ENCODE measurements around the gene TET3. TPM values are rescaled to one million over a fixed set of nuclear protein-coding genes. Genes with fewer than 3 reads are reported as not detected.

TET3 gene
- total RNA-seq, 1 donor from 2014 or later: 12.3 TPM

DNA sequence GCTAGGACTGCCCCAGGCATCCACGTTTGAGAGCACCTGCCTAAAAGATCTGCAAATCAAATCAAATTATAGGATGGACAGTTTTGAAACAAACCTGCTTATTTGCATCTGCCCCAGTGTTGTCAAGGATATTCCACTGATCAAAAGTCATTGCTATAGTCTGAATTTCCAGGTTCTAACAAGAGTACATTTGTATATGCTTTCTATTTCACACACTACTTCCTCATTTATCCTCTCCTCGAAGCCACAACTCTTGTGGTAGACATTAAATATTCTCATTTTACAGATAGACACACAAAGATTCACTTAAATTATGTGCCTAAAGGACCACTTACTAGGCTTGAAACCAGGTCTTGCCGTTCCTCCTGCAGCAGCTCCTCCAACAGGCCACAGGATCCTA is 11.9 kb upstream of the TET3 start:
- intact Hi-C loops (cut with DNase I): no loop called here
- Histone ChIP-seq H3K9me3 (no peaks in the 10 kb centered on the region), H3K4me3 (no peak overlapping the region), H3K27me3 (no peaks in the 10 kb centered on the region), H3K27ac (no peak overlapping the region), H3K36me3 (no peaks in the 10 kb centered on the region), H3K4me1 (peaks cover 23% of the 10 kb centered on the region)
- DNase-seq (ENCODE audit: extremely low spot score in 2 of 2): no peak
- TF ChIP-seq POLR2AphosphoS5 (IDR thresholded peaks at IDR 0.05; ENCODE audit: insufficient read depth in 1 of 2, low read depth in 1 of 2): no peak
- no peak for TF ChIP-seq CTCF (IDR thresholded peaks at IDR 0.05)
- TF ChIP-seq POLR2A (IDR thresholded peaks at IDR 0.05): no peak

- no peaks in the 10 kb centered on the region for H3K9me3 ChIP-seq
- no peak overlapping the region for H3K4me3 ChIP-seq
- DNase-seq (ENCODE audit: extremely low spot score in 2 of 2): no peak
- no peak overlapping the region for H3K27ac ChIP-seq
- TF ChIP-seq CTCF (IDR thresholded peaks at IDR 0.05) (no peak), POLR2AphosphoS5 (IDR thresholded peaks at IDR 0.05; ENCODE audit: insufficient read depth in 1 of 2, low read depth in 1 of 2) (no peak), POLR2A (IDR thresholded peaks at IDR 0.05) (no peak)
- peaks cover 19% of the 10 kb centered on the region for H3K4me1 ChIP-seq
- no peaks in the 10 kb centered on the region for H3K36me3 ChIP-seq
- H3K27me3 ChIP-seq: no peaks in the 10 kb centered on the region
- intact Hi-C loops (cut with DNase I): no loop called here
Measured at GRCh38 chr2:73975731-73976130, 9.0 kb upstream of the TET3 start.

- TF ChIP-seq POLR2AphosphoS5 (IDR thresholded peaks at IDR 0.05; ENCODE audit: insufficient read depth in 1 of 2, low read depth in 1 of 2) (no peak), POLR2A (IDR thresholded peaks at IDR 0.05) (no peak), CTCF (IDR thresholded peaks at IDR 0.05) (no peak)
- DNase-seq (ENCODE audit: extremely low spot score in 2 of 2): no peak
- intact Hi-C loops (cut with DNase I): no loop called here
- no peaks in the 10 kb centered on the region for H3K27me3 ChIP-seq
- H3K4me1 ChIP-seq: peaks cover 19% of the 10 kb centered on the region
- no peak overlapping the region for H3K27ac ChIP-seq
- no peaks in the 10 kb centered on the region for H3K9me3 ChIP-seq
- no peaks in the 10 kb centered on the region for H3K36me3 ChIP-seq
- H3K4me3 ChIP-seq: no peak overlapping the region
Measured at GRCh38 chr2:73976803-73977202, 7.9 kb upstream of the TET3 start.

DNA sequence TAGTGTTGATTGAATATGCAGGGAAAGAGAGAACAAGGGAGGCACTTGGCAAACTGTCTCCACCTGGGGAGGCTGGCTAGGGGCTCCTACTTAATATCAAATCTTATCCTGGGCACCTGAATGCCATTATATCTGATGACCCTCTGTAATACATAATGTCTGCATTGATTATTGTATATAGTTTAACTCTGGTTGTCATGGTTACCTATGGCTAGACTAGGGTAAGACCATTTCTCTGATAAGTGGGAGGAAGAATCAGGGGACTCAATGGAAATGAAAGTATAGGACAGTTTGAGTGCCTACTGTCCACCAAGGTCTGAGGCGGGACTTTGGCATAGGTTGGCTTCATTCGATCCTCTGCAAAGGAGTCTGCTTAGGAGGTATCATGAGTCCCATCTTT is 7.2 kb upstream of the TET3 start:
- no peak for TF ChIP-seq POLR2AphosphoS5 (IDR thresholded peaks at IDR 0.05; ENCODE audit: insufficient read depth in 1 of 2, low read depth in 1 of 2)
- no peak for TF ChIP-seq POLR2A (IDR thresholded peaks at IDR 0.05)
- TF ChIP-seq CTCF (IDR thresholded peaks at IDR 0.05): no peak
- intact Hi-C loops (cut with DNase I): no loop called here
- Histone ChIP-seq H3K4me1 (peaks cover 23% of the 10 kb centered on the region), H3K9me3 (no peaks in the 10 kb centered on the region), H3K27me3 (no peaks in the 10 kb centered on the region), H3K4me3 (no peak overlapping the region), H3K36me3 (no peaks in the 10 kb centered on the region), H3K27ac (no peak overlapping the region)
- no peak for DNase-seq (ENCODE audit: extremely low spot score in 2 of 2)

DNA sequence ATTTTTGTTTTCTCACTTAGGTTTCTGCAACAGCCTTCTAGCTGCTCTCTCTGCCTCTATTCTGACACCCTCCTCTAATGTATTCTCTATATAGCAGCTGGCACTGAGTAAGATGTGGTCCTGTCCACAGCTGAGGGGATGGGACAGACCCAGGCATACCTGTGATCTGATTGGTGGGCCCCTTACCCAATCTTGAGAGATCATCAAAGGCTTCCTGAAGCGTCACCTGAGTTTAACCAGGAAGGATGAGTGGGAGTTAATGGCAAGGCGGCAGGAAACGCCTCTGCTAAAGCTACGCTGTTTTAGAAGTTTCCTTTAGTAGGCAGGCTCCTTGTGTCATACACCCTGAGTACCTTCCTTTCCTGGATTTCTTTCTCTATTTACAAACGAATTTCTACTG is 5.7 kb upstream of the TET3 start:
- no peak overlapping the region for H3K27ac ChIP-seq
- no peaks in the 10 kb centered on the region for H3K27me3 ChIP-seq
- H3K4me3 ChIP-seq: no peak overlapping the region
- intact Hi-C loops (cut with DNase I): no loop called here
- H3K9me3 ChIP-seq: no peaks in the 10 kb centered on the region
- H3K36me3 ChIP-seq: no peaks in the 10 kb centered on the region
- TF ChIP-seq POLR2AphosphoS5 (IDR thresholded peaks at IDR 0.05; ENCODE audit: insufficient read depth in 1 of 2, low read depth in 1 of 2): no peak
- no peak for TF ChIP-seq CTCF (IDR thresholded peaks at IDR 0.05)
- TF ChIP-seq POLR2A (IDR thresholded peaks at IDR 0.05): no peak
- DNase-seq (ENCODE audit: extremely low spot score in 2 of 2): no peak
- peaks cover 39% of the 10 kb centered on the region for H3K4me1 ChIP-seq

Data from vagina (tissue), 2 donors.